NCI-H2196 treated with DMSO at 0.1 percent for 48 hours (cell line): ENCODE measurements around the gene DDI2.
A peak's percentile ranks its signal among the peaks of the same experiment; 100 is the strongest.

Source experiments
- DNase-seq: peaks from one replicate; lab custom pipeline; 2025; ENCODE audit not compliant: unreplicated experiment; lab: John Stamatoyannopoulos, UW

Gene DDI2

DNA sequence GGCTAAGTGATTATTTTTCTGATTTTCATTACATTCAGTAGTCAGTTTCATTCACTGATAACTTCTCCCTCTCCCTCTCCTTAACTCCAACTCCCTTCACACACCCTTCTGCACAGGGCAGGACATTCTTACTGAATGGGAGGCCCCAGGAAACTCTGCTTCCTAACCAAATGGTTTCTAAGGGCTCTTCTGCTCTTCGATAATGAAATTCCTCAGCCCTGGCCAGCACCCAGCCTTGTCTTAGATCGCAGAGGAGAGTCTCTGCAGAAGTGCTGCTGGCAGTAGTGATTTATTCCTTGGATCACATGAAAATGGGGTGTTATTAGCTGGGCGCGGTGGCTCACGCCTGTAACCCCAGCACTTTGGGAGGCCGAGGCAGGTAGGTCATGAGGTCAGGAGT, 83.2 kb downstream of the DDI2 start:
- no peak for DNase-seq

DNA sequence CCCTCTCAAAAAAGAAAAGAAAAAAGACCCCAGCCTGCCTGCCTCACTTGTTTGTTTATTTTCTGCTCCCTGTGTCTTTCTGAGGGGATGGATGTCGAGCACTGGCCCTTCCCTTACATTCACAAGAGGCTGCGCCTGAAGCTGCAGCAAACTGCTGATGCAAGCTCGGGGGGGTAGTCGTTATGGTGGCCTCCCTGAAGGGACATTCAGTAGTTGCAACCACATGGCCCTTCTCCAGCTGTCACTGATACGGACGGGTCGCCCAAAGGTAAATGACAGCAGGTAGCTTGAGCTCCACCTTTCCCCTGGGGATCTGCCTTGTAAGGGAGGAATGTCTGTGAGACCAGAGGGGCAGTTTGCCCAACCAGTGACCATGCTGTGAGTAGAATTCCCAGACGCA, 84.5 kb downstream of the DDI2 start:
- DNase-seq = no peak

- no peak for DNase-seq
Observed at GRCh38 chr1:15702722-15703550, 85.7 kb downstream of the DDI2 start.

GRCh38 chr1:15703562-15703961, 86.3 kb downstream of the DDI2 start:
- DNase-seq = no peak

- DNase-seq = no peak
Observed at GRCh38 chr1:15704526-15705183, 87.4 kb downstream of the DDI2 start.

GRCh38 chr1:15705184-15705566, 87.9 kb downstream of the DDI2 start:
- DNase-seq = no peak

- DNase-seq = no peak
Observed at GRCh38 chr1:15706751-15707150, 89.5 kb downstream of the DDI2 start.

DNA sequence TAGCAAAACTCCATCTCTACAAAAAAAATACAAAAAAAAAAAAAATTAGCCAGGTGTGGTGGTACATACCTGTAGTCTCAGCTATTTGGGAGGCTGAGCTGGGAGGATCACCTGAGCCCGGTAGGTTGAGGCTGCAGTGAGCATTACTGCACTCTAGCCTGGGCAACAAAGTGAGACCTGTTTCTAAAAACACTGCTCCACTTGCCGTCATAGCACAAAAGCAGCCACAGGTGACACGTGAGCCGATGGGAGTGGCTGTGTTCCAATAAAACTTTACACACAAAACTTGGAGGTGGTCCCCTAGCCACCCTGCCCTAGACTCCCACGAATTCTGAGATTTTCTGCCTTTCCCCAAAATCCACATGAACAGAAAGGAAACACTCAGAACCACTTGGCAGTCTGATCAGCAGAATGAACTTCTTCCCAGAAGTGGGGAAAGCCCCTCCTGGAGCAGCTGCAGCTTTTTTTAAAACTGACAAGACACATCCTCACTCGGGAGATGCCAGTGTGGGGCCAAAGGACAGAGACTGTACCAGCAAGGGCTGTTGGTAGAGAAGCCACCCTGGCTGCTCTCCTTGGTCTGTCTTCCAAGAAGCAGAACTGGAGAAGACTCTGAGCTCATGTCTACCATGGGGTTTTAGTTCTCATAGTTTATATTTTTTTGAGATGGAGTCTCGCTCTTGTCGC, 90.1 kb downstream of the DDI2 start:
- DNase-seq = no peak

DNA sequence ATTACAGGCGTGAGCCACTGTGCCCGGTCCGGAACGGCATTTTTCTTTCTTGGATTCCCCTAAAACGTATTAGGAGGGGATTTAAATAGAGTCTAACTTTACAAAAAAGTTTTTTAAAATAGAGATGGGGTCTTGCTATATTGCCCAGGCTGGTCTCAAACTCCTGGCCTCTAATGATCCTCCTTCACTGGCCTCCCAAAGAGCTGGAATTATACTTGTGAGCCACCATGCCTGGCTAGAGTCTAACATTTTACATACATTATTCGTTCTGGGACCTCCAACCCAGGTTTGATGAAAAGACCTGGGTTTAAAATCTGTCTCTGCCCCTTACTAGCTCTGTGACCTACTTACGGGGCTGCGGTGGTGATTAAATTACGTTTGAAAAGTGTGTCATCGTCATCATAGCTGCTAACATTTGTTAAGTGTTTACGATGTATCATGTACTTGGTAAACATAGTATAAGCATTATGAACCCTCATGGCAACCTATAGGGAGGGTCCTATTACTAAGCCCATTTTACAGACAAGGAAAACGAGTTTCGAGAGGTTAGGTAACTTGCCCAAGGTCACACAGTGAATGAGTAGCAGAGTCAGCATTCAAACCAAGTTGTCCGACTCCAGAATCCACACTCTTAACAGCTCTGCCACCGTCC, 91.4 kb downstream of the DDI2 start:
- DNase-seq = no peak

DNA sequence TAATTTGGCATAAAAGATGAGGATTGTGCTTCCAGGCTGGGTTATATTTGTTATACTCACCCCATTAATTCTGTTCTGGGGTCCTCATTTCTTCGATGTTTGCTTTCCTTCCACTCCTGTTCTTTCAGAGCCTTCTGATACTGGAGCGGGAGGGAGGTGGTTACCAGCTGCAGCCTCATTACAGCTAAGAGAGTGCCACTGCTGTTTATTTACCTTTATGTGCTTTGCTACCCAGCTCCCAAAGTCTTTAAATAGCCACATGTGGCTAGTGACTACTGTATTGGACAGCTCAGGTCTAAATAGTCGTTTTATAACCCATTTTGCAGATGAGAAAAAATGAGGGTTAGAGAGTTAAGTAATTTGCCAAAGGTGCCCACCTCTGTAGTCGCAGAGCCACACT, 92.0 kb downstream of the DDI2 start:
- DNase-seq = no peak

DNA sequence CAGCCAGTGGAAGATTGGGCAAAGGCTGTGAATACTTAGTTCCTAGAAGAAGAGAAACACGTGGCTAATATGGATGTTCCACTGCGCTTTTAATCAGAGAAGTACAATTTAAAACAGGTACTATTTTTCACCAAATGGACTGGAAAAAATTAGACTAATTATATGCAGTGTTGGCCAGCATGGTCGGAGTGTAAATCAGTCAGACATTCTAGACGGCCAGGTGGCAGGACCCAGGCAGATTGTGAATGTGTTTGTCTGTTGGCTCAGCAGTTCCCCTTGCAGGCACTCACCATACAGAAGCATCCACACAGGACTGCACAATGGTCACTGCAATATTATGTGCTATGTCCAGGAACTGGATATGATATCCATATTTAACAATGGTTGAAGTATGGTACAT, 94.9 kb downstream of the DDI2 start:
- no peak for DNase-seq

GRCh38 chr1:15714406-15715136, 97.3 kb downstream of the DDI2 start:
- no peak for DNase-seq

DNA sequence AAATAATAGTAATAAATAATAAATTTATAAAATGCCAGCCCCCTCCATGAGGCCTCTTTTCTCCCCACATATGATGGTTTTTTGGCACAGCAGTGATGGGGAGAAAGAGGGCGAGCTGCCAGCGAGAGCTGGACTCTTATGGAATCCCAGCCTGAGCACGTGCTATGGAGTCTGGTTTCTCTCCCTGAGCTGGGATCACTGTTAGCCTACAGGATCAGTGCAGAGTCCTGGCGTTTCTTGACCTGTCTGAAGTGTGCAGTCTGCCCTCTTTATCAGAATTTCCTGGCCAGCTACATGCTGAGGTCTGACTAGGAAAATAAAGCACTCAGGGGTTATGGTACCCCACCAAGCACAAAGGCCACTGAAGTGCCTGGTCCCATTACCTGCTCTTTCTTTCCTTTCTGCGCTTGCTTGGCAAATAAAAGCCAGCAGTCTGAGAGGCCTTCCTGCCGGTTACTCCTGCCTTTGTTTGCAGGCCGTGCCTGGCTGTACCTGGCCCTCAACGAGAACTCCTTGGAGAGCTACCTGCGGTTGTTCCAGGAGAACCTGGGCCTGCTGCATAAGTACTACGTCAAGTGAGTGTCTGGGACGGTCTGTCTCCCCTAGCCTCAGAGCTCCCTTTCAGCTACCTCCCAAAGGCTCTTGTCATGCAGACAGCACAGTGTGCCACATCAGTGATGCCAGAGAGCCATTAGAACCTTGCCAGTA, 100.3 kb downstream of the DDI2 start:
- peak; percentile 16 for DNase-seq

DNA sequence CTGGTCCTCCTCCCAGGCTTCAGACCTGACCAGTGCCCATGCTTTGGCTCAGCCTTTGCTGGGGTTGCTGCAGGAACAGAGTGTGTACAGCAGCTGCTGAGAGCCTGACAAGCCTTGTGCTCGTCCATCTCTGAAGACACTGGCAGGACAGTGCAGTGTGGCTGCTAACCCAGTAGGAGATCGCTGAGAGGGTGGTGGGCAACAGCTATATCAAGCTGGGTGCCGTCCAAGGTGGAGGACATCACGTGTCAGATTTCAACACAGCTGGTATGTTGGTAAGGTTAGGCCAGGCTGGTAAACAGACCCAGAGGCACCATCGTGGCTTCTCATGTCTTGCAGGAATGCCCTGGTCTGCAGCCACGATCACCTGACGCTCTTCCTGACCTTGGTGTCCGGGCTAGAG, 100.9 kb downstream of the DDI2 start:
- no peak for DNase-seq
